GM12872 (cell line): Measurements from ENCODE around the gene PPP1R1C.

ENCODE experiments used
- TF ChIP-seq, protein P1 (sequence below): IDR thresholded peaks from 3 replicates; pipeline ENCODE4 v1.5.1; 2011; ENCODE audit warnings: low read depth, mild to moderate bottlenecking, low read length, moderate library complexity; ENCODE audit not compliant: insufficient read depth

The PPP1R1C gene

DNA sequence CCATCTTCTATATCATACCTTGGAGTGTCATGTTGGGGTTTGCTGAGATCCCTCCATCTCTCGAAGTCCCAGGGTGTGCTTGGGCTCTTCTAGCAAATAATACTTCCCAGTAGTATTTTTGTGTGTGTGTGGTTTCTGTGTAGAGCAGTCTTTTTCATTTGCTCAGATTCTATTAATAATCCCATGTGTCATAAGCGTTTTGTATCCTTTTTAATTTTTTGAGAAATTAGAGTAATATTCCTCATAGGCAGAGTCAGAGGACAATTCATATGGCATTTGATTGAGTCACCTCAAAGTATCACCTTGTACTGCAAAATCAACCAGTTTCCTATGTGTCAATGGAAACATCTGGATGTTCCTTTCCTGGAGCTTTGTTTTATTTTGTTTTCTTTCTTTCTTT, 37.4 kb upstream of the PPP1R1C start:
- TF ChIP-seq, protein P1, sequence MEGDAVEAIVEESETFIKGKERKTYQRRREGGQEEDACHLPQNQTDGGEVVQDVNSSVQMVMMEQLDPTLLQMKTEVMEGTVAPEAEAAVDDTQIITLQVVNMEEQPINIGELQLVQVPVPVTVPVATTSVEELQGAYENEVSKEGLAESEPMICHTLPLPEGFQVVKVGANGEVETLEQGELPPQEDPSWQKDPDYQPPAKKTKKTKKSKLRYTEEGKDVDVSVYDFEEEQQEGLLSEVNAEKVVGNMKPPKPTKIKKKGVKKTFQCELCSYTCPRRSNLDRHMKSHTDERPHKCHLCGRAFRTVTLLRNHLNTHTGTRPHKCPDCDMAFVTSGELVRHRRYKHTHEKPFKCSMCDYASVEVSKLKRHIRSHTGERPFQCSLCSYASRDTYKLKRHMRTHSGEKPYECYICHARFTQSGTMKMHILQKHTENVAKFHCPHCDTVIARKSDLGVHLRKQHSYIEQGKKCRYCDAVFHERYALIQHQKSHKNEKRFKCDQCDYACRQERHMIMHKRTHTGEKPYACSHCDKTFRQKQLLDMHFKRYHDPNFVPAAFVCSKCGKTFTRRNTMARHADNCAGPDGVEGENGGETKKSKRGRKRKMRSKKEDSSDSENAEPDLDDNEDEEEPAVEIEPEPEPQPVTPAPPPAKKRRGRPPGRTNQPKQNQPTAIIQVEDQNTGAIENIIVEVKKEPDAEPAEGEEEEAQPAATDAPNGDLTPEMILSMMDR = no peak

DNA sequence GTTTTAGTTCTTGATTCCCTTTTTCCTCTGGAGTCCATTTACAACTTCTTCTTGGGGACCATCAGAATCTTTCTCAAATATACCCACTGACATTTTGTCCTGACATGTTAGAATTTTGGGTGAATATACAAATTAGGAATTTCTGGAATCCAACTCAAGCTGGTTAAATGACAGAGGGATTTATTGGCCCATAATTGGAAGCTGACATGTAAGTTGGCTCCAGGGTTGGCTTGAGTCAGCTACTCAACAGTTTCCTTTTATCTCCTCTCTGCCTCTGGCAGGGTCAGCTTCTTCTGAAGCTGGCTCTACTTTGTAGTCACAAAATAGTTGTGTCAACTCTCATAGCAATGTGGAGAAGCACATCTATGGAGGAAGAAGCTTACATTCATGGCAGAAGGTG, 36.6 kb upstream of the PPP1R1C start:
- TF ChIP-seq, protein P1 = no peak

DNA sequence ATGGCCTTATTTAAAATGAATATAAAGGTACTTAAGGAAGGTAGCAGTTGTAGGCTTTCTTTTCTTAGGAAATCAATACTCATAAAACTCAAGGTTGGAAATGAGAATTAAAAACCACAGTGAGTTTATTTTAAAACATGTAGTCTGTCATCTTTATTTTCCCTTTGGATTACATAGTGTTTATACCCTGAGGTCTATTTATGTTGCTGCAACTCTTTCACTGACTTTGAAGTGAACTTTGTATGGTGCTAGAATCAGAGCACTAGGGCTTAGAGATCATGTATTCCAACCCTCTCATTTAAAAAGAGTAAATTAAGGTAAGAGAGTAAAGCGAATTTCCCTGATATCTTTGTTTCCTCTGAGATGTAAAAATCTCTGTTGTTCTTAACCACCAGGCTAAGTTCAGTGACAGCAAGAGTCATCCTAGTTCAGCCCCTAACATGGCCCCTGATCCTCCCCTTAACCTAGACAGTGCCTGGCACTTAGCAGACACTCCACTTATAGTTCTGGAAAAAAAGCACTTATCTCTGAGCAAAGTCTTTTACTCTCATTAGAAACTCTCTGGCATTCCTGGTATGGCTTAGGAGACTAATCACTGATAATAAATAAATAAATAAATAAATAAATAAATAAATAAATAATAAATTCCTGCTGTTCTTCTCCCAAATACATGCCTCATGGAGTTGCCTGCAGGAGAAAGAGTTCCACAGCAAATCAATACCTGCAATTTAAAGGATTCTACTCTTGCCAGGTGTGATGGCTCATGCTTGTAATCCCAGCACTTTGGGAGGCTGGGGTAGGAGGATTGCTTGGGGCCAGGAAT, 33.0 kb upstream of the PPP1R1C start:
- TF ChIP-seq, protein P1 = no peak

DNA sequence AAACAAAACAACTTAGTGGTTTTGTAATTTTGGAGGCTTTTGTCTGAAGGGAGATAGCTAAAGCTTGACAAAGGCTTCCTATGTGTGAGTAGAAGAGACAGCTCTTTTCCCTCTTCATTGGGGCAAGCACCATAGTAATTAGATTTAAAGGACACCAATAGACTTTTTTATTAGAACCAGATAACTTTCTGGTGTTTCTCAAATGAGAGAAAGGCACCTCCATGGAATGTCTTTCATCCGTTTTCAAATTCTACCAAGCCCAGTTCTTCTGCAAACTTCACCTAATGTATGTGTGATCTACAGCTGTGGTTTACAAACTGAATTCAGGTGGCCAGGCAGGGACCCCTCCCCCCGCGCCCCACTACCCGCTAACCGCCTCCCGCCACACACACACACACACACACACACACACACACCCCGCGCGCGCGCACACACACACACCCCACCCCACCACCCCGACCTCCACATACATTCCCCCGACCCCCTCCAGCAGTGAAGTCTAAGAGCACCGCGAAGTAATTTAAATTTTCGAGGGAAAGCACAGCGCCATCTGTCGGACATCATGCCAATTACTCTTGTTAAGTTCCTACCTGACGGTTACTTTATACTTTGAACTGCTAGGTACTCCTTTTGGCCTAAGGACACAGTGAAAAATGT, 31.6 kb upstream of the PPP1R1C start:
- TF ChIP-seq, protein P1 = peak; percentile 77

DNA sequence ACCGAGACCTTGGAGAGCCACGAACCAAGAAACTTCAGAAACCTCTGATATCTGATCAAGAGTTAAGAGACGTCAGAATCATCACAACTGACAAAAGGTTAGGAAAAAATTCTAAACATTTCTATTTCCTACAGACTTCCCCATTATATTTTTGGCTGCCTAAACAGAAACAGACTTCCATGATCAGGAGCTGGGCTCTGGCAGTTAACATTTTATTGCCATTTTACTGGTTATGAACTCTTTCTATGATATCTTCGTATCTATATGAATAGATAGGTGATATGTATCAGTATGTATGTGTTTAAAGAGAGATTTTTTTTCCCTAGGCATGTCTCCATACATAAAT, 31.1 kb upstream of the PPP1R1C start:
- TF ChIP-seq, protein P1 = no peak

DNA sequence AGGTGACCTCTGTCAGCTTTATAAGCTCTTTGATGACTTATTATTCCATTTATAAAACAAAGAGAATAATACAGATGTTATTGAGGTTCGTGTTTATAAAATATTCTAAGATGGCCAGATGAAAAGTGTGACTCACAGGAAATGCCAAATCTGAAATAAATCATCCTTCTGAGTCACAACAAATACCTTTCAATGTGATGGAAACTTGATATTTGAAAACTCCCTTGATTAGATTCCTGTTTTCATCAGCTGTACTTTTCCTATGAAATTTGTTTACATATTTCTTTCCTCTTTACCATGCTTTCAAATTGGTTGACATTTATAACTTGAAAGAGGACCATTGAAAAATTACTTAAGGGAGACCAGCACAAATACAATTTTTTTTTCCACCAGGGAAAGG, 30.6 kb upstream of the PPP1R1C start:
- TF ChIP-seq, protein P1 = no peak

DNA sequence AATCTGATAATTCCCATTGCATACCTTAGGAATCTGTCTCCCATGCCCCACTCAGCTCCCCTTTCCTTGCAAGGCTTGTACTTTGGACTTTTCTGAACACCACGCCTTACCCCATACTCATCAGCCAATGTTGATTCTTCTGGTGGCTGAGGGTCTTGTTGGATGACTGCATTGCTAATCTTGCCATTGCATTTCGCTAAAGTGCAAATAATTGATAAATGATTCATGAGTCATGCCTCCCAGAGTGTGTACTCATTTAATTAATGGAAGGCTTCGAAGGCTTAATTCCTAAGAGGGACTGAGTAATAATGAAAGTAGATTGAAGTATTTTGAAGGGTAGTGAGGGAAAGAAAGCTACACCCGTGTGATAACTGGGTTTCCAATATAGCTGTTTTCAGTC, 28.0 kb upstream of the PPP1R1C start:
- TF ChIP-seq, protein P1 = no peak
